H1 (cell line): Measurements from ENCODE around the gene POLR2I. TPM values are rescaled to one million over a fixed set of nuclear protein-coding genes. Genes with fewer than 3 reads are reported as not detected.

Source experiments
- ATF3 ChIP-seq: IDR thresholded peaks from 2 replicates; pipeline ENCODE4 v1.6.1; 2011; ENCODE audit warnings: low read depth, mild to moderate bottlenecking, low read length; ENCODE audit not compliant: insufficient read depth
- PHF8 ChIP-seq: fragments of 200-600 bp; sonication (generic); conservative IDR thresholded peaks from 2 replicates; pipeline ENCODE4 v1.7.1; 2012; ENCODE audit warnings: low read depth, mild to moderate bottlenecking, inconsistent platforms, low read length, moderate library complexity
- POLR2A ChIP-seq, 2 experiments: IDR thresholded peaks; 1 replicate in 1 of 2; 2 replicates in 1 of 2; pipeline ENCODE4 v1.6.1; 2011; ENCODE audit warnings: low read depth in 2 of 2, low read length in 2 of 2, mild to moderate bottlenecking in 2 of 2; ENCODE audit errors: control extremely low read depth in 1 of 2
- SIRT6 ChIP-seq: IDR thresholded peaks from one replicate; pipeline ENCODE4 v1.7.1; 2012; ENCODE audit warnings: low read length, inconsistent platforms
- TCF12 ChIP-seq: IDR thresholded peaks from 2 replicates; pipeline ENCODE4 v1.6.1; 2011; ENCODE audit warnings: low read depth, mild to moderate bottlenecking, low read length
- polyA plus RNA-seq, 7 experiments: library from polyadenylated mRNA; depleted of rRNA in 3 of 7; stranded (reverse) in 5 of 7; unstranded in 2 of 7; fragments of >200 nt in 5 of 7; fragments of 200-250 nt in 2 of 7; gene quantifications; 1 replicate in 5 of 7; 2 replicates in 1 of 7; 4 replicates in 1 of 7; pipeline versions ENCODE4 v1.2.1 to v1.2.3, GENCODE V29; 2011 to 2013; ENCODE audit warnings: missing spikeins in 2 of 7, mixed read lengths in 2 of 7
- total RNA-seq: library from RNA; stranded (reverse); fragmentation: NEBNext Ultra II Directional; extraction: Animal tissue kit (Norgen Biotek cat#: 25700); gene quantifications from 2 replicates; pipeline ENCODE4 v1.2.1, GENCODE V29; 2021

Gene POLR2I
- total and polyA plus RNA-seq, 2 of the 8 experiments (the other 6 are each of a cell fraction or from before 2014, with no cell fraction given): 143 to 150 TPM

- TF ChIP-seq SIRT6 (no peak), ATF3 (no peak), POLR2A (IDR thresholded peaks at IDR 0.05; ENCODE audit: control extremely low read depth in 1 of 2, low read depth in 2 of 2, low read length in 2 of 2) (no peak), TCF12 (no peak), PHF8 (no peak)
These were observed 31.8 kb downstream of the POLR2I start (continued) for GRCh38 chr19:36082916-36083315.
